ENCODE data around the gene ZNF768. TPM values are rescaled to one million over a fixed set of nuclear protein-coding genes. Genes with fewer than 3 reads are reported as not detected.

The ZNF768 gene
- total and polyA plus RNA-seq, 7 experiments from 2014 or later = 1.6 to 8.5 (median 7.1) TPM

DNA sequence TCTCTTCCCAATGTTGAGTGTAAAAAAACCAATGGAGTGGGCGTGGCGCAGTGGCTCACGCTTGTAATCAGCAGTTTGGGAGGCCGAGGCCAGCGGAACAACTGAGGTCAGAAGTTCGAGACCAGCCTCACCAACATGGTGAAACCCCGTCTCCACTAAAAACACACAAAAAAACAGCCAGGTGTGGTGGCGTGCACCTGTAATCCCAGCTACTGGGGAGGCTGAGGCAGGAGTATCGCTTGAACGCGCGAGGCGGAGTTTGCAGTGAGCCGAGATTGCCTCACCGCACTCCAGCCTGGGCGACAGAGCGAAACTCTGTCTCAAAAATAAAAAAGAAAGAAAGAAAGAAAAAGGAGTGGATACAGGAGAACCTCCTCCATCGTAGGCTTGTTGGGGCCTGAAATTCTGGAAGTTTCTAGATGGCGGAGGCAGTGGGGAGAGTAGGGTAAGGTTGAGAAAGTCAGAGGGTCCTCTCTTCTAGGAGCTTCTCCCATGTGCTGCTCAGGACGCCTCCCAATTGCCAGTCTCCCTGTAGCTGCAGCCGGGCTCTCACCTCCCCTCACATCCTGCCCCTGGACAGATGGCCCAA is 32.5 kb upstream of the ZNF768 start:
- Mint-ChIP-seq H3K36me3 (peaks cover 0 to 10% (median 5%) of the 10 kb centered on the region in 5 donors), H3K4me3 (peak overlapping the region; percentile 83 to 92 (median 90)), H3K9me3 (peaks cover 0 to 2% (median 0%) of the 10 kb centered on the region in 11 donors), H3K27ac (peak overlapping the region; percentile 76 to 94 (median 91)), H3K27me3 (no peaks in the 10 kb centered on the region), H3K4me1 (peaks cover 26 to 51% (median 36%) of the 10 kb centered on the region in 7 donors)
- Histone ChIP-seq H3K9me3 (ENCODE audit: control insufficient read depth in 2 of 3, low read length in 3 of 3) (no peaks in the 10 kb centered on the region), H3K4me3 (ENCODE audit: low read length) (peak overlapping the region; percentile 92), H3K4me1 (ENCODE audit: control insufficient read depth in 2 of 2, insufficient read depth in 2 of 2, low read length in 2 of 2) (peaks cover 10% of the 10 kb centered on the region in 2 donors), H3K36me3 (ENCODE audit: control insufficient read depth in 2 of 3, insufficient read depth in 3 of 3, low read length in 3 of 3) (peaks cover 0 to 28% (median 3%) of the 10 kb centered on the region in 3 experiments), H3K27me3 (ENCODE audit: control insufficient read depth in 2 of 2, insufficient read depth in 2 of 2, low read length in 2 of 2) (no peaks in the 10 kb centered on the region), H3K27ac (ENCODE audit: low read depth, low read length) (peak overlapping the region; percentile 99)
- intact Hi-C loops (cut with micrococcal nuclease) = loop anchor here (1.0 to 5.0 kb wide), 16 partner anchors 12 to 563 kb away; partner anchors contain the start of genes DCTPP1 (in 2 of the 2), ZNF785 (in 2 of the 2), FBRS (in 1 of the 2) and FBXL19 (in 1 of the 2)
- ChIA-PET CTCF (interaction anchor here (0.6 to 6.2 kb wide), 8 partner anchors 12 to 135 kb away, joined by 3 to 37 read pairs (median 4); partner anchors contain the start of genes DCTPP1, ZNF688, ZNF747 and ZNF785), POLR2A (interaction anchor here (0.6 to 9.3 kb wide), 19 partner anchors 8 to 159 kb away, joined by 3 to 159 read pairs (median 8); partner anchors contain the start of genes DCTPP1, FBRS, ZNF688 and ZNF689)
- DNase-seq (no peak), ATAC-seq (no peak)

DNA sequence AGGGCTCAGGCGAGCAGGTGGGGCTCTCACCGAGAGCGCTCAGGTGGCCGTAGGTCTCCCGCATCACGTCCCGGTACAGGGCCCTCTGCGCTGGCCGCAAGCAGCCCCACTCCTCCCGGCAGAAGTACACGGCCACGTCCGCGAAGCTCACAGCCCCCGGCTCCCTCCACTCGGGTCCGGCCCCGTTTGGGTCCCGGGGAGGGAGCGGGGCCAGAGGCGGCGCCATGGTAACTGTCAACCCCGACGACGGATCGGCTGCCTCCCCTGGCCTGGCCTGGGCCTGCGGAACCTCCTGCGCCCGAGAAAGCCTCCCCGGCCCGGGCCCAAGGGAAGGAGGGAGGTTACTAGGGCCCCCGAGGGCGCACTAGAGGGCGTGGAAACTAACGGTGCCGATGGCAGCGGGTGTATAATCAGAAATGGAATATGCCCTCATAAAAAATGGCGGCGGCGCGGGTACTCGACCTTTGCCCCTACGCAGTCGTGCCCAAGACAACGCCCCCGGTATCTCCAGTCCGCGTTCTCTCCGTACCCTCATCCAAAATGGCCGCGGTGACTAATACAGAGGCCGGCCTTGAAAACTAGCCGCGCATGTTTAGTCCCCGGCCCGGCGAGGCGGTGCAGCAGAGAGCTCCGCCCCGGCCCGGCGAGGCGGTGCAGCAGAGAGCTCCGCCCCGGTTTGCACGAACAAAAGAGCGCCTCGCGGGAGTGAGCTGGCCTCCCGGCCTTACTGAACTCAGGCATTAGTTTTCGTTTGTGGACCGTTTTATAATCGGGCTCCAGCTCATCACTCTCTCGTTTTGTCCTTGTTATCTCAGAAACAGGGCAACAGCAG is 31.8 kb upstream of the ZNF768 start, which contains the start of gene ZNF764:
Gene ZNF764, minus strand, starts transcription at position 418 of the 832 bp plus-strand sequence. Its CDS starts 192 bp downstream, at position 226.
- peak; percentile 79 to 95 (median 91) for DNase-seq

DNA sequence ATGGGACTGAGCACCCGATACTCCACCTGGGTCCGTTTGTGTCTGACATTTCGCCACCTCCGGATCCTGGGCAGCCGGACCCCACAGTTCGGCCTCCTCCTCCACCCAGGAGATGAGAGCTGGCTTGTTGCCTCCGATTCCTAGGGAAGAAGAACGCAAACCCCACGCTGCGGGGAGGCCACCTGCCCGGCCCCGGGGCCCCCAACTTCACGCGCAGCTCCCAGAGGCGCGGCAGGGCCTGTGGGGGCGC is 31.3 kb upstream of the ZNF768 start:
- peaks cover 0 to 2% (median 0%) of the 10 kb centered on the region in 11 donors for H3K9me3 Mint-ChIP-seq
- peaks cover 18 to 20% of the 10 kb centered on the region in 2 donors for H3K4me1 ChIP-seq (ENCODE audit: control insufficient read depth in 2 of 2, insufficient read depth in 2 of 2, low read length in 2 of 2)
- DNase-seq = peak in 1 of 9 donors; percentile 42

More for the DNA sequence above, 31.8 kb upstream of the ZNF768 start, which contains the start of gene ZNF764:
- Histone ChIP-seq H3K36me3 (ENCODE audit: control insufficient read depth in 2 of 3, insufficient read depth in 3 of 3, low read length in 3 of 3) (peaks cover 0 to 35% (median 8%) of the 10 kb centered on the region in 3 experiments), H3K4me3 (ENCODE audit: low read length) (peak within 1 kb of the TSS; percentile 92), H3K9me3 (ENCODE audit: control insufficient read depth in 2 of 3, low read length in 3 of 3) (no peaks in the 10 kb centered on the region), H3K27me3 (ENCODE audit: control insufficient read depth in 2 of 2, insufficient read depth in 2 of 2, low read length in 2 of 2) (no peaks in the 10 kb centered on the region), H3K4me1 (ENCODE audit: control insufficient read depth in 2 of 2, insufficient read depth in 2 of 2, low read length in 2 of 2) (peaks cover 12 to 15% of the 10 kb centered on the region in 2 donors), H3K27ac (ENCODE audit: low read depth, low read length) (peak within 1 kb of the TSS; percentile 99)
- peak; percentile 95 for ATAC-seq
- H3K27me3 Mint-ChIP-seq = no peaks in the 10 kb centered on the region
- intact Hi-C loops (cut with micrococcal nuclease) = loop anchor here (1.0 to 5.0 kb wide), 16 partner anchors 13 to 562 kb away; partner anchors contain the start of genes DCTPP1 (in 2 of the 2), ZNF785 (in 2 of the 2), FBRS (in 1 of the 2) and FBXL19 (in 1 of the 2)
- CTCF ChIA-PET = interaction anchor here (0.6 to 6.2 kb wide), 12 partner anchors 8 to 343 kb away, joined by 3 to 37 read pairs (median 4); partner anchors contain the start of genes DCTPP1, ZNF688, ZNF747 and ZNF785
- H3K4me1 Mint-ChIP-seq = peaks cover 33 to 58% (median 43%) of the 10 kb centered on the region in 7 donors
- peaks cover 0 to 16% (median 5%) of the 10 kb centered on the region in 5 donors for H3K36me3 Mint-ChIP-seq
- peak within 1 kb of the TSS; percentile 87 to 94 (median 92) for H3K27ac Mint-ChIP-seq
- H3K9me3 Mint-ChIP-seq = peaks cover 0 to 2% (median 0%) of the 10 kb centered on the region in 11 donors
- POLR2A ChIA-PET = interaction anchor here (0.6 to 9.3 kb wide), 29 partner anchors 9 to 493 kb away, joined by 3 to 159 read pairs (median 5); partner anchors contain the start of genes ALDOA, CORO1A, DCTPP1 and FBRS
- H3K4me3 Mint-ChIP-seq = peak within 1 kb of the TSS; percentile 83 to 92 (median 90)

DNA sequence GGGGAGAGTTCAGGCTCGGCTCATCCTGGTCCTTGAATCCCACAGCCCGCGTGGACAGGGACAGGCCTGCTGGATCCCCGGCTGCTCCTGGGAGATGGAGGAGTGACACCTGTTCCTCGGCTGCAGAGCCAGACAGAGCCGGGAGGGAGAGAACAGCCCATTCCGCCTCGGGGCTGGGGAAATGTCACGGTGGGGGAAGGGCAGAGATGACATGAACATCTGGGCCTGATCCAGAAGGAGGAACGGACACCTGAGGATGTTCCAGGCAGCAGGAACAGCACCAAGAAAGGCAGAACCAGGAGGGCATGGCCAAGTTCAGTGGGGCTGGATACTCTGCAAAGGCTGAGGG is 29.7 kb upstream of the ZNF768 start:
- no peaks in the 10 kb centered on the region for H3K27me3 Mint-ChIP-seq
- H3K4me3 Mint-ChIP-seq = peak overlapping the region; percentile 43 to 92 (median 89)
- peak overlapping the region; percentile 65 to 94 (median 91) for H3K27ac Mint-ChIP-seq
- DNase-seq (no peak), ATAC-seq (no peak)
- H3K4me3 ChIP-seq (ENCODE audit: low read length) = no peak overlapping the region
- peaks cover 0 to 2% (median 0%) of the 10 kb centered on the region in 11 donors for H3K9me3 Mint-ChIP-seq
- H3K4me1 ChIP-seq (ENCODE audit: control insufficient read depth in 2 of 2, insufficient read depth in 2 of 2, low read length in 2 of 2) = peaks cover 26 to 34% of the 10 kb centered on the region in 2 donors
- H3K9me3 ChIP-seq (ENCODE audit: control insufficient read depth in 2 of 3, low read length in 3 of 3) = no peaks in the 10 kb centered on the region
- intact Hi-C loops (cut with micrococcal nuclease) = loop anchor here in 1 of 2 donors (5.0 kb wide), 2 partner anchors 179 to 366 kb away; partner anchors contain the start of gene FBXL19
- CTCF ChIA-PET = interaction anchor here (1.0 to 6.2 kb wide), 2 partner anchors 21 to 138 kb away, joined by 3 to 37 read pairs; partner anchors contain the start of gene ZNF747
- no peaks in the 10 kb centered on the region for H3K27me3 ChIP-seq (ENCODE audit: control insufficient read depth in 2 of 2, insufficient read depth in 2 of 2, low read length in 2 of 2)
- no peak overlapping the region for H3K27ac ChIP-seq (ENCODE audit: low read depth, low read length)
- POLR2A ChIA-PET = interaction anchor here (1.1 to 9.3 kb wide), 5 partner anchors 15 to 148 kb away, joined by 3 to 159 read pairs (median 20); partner anchors contain the start of genes ZNF688, ZNF747 and ZNF785
- H3K36me3 Mint-ChIP-seq = peaks cover 0 to 20% (median 5%) of the 10 kb centered on the region in 5 donors
- H3K36me3 ChIP-seq (ENCODE audit: control insufficient read depth in 2 of 3, insufficient read depth in 3 of 3, low read length in 3 of 3) = peaks cover 0 to 36% (median 8%) of the 10 kb centered on the region in 3 experiments
- peaks cover 45 to 72% (median 57%) of the 10 kb centered on the region in 7 donors for H3K4me1 Mint-ChIP-seq

More for the DNA sequence above, 31.3 kb upstream of the ZNF768 start:
- Histone ChIP-seq H3K4me3 (ENCODE audit: low read length) (peak overlapping the region; percentile 92), H3K27me3 (ENCODE audit: control insufficient read depth in 2 of 2, insufficient read depth in 2 of 2, low read length in 2 of 2) (no peaks in the 10 kb centered on the region), H3K36me3 (ENCODE audit: control insufficient read depth in 2 of 3, insufficient read depth in 3 of 3, low read length in 3 of 3) (peaks cover 0 to 36% (median 8%) of the 10 kb centered on the region in 3 experiments), H3K9me3 (ENCODE audit: control insufficient read depth in 2 of 3, low read length in 3 of 3) (no peaks in the 10 kb centered on the region), H3K27ac (ENCODE audit: low read depth, low read length) (peak overlapping the region; percentile 99)
- H3K36me3 Mint-ChIP-seq = peaks cover 0 to 16% (median 5%) of the 10 kb centered on the region in 5 donors
- no peaks in the 10 kb centered on the region for H3K27me3 Mint-ChIP-seq
- peak overlapping the region; percentile 87 to 94 (median 92) for H3K27ac Mint-ChIP-seq
- ChIA-PET POLR2A (interaction anchor here (0.7 to 9.3 kb wide), 24 partner anchors 9 to 492 kb away, joined by 3 to 159 read pairs (median 5); partner anchors contain the start of genes ALDOA, CORO1A, DCTPP1 and FBRS), CTCF (interaction anchor here (0.6 to 6.2 kb wide), 8 partner anchors 9 to 135 kb away, joined by 3 to 37 read pairs (median 6); partner anchors contain the start of genes DCTPP1, ZNF688 and ZNF747)
- intact Hi-C loops (cut with micrococcal nuclease) = loop anchor here in 1 of 2 donors (5.0 kb wide), 2 partner anchors 180 to 365 kb away; partner anchors contain the start of gene FBXL19
- ATAC-seq = no peak
- peaks cover 36 to 64% (median 49%) of the 10 kb centered on the region in 7 donors for H3K4me1 Mint-ChIP-seq
- peak overlapping the region; percentile 83 to 92 (median 90) for H3K4me3 Mint-ChIP-seq

DNA sequence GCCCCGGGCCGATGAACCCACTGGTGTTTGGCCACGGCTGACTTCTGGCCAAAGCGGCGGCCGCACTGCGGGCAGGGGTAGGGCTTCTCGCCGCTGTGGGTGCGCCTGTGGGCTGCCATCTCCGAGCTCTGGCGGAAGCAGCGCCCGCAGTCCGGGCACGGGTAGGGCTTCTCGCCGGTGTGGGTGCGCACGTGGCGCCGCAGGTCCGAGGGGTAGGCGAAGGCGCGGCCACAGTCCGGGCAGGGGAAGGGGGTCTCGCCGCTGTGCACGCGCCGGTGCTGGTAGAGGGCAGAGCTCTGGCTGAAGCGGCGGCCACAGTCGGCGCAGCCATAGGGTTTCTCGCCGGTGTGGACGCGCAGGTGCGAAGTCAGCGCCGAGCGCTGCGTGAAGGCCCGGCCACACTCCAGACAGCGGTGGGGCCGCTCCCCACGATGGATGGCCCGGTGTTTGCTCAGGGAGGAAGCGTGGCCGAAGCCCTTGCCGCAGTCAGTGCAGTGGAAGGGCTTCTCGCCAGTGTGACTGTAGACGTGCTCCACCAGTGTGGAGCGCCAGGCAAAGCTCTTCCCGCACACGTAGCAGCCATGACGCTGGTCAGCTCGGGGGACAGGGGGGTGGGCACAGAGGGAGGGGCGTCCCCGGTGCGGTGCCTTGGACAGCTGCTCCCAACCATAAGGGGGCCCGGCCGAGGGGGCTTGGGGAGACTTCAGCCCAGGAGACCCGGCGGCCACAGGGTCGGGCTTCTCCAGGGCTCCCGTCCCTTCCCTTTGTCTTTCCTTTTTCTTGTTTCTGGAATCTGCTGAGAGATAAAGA is 29.2 kb upstream of the ZNF768 start:
- Histone ChIP-seq H3K9me3 (ENCODE audit: control insufficient read depth in 2 of 3, low read length in 3 of 3) (no peaks in the 10 kb centered on the region), H3K4me1 (ENCODE audit: control insufficient read depth in 2 of 2, insufficient read depth in 2 of 2, low read length in 2 of 2) (peaks cover 28 to 37% of the 10 kb centered on the region in 2 donors), H3K27ac (ENCODE audit: low read depth, low read length) (no peak overlapping the region), H3K36me3 (ENCODE audit: control insufficient read depth in 2 of 3, insufficient read depth in 3 of 3, low read length in 3 of 3) (peaks cover 0 to 36% (median 8%) of the 10 kb centered on the region in 3 experiments), H3K4me3 (ENCODE audit: low read length) (no peak overlapping the region), H3K27me3 (ENCODE audit: control insufficient read depth in 2 of 2, insufficient read depth in 2 of 2, low read length in 2 of 2) (no peaks in the 10 kb centered on the region)
- H3K27ac Mint-ChIP-seq = peak overlapping the region in 5 of 9 donors; percentile 65 to 94 (median 93)
- H3K27me3 Mint-ChIP-seq = no peaks in the 10 kb centered on the region
- ChIA-PET POLR2A (interaction anchor here (1.2 to 9.3 kb wide), 5 partner anchors 16 to 126 kb away, joined by 3 to 159 read pairs (median 5); partner anchors contain the start of genes DCTPP1, ZNF688 and ZNF747), CTCF (interaction anchor here (1.0 to 6.2 kb wide), 2 partner anchors 20 to 138 kb away, joined by 3 to 37 read pairs; partner anchors contain the start of gene ZNF747)
- intact Hi-C loops (cut with micrococcal nuclease) = loop anchor here in 1 of 2 donors (5.0 kb wide), 2 partner anchors 178 to 367 kb away; partner anchors contain the start of gene FBXL19
- H3K9me3 Mint-ChIP-seq = peaks cover 0 to 2% (median 0%) of the 10 kb centered on the region in 11 donors
- peaks cover 0 to 20% (median 5%) of the 10 kb centered on the region in 5 donors for H3K36me3 Mint-ChIP-seq
- no peak for ATAC-seq
- peaks cover 46 to 72% (median 58%) of the 10 kb centered on the region in 7 donors for H3K4me1 Mint-ChIP-seq
- peak overlapping the region in 9 of 10 donors; percentile 43 to 92 (median 83) for H3K4me3 Mint-ChIP-seq
- DNase-seq = no peak
